ENCODE measurements around the gene PRKCZ. TPM values are rescaled to one million over a fixed set of nuclear protein-coding genes. Genes with fewer than 3 reads are reported as not detected.
A peak's percentile ranks its signal among the peaks of the same experiment; 100 is the strongest.

The PRKCZ gene
- polyA plus RNA-seq, 3 donors = 29.5 to 36.9 (median 34.5) TPM

DNA sequence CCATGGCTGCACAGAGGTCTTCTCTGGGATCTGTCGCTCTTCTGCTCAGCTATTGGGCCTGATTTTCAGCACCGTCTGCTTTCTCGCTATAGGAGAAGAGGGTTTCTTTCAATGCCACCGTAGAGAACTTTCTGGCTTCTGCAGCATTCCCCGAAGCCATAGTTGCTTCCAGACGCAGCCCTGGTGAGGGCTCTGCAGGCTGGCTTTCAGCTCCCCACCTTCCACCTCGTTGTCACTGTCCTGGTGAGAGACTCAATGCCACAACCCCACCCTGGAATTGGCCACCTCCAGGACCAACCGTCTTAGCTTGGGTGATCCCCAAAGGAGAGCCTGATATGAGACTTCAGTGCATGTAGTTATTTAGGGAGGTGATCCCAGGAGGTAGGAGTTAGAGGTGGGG lies 12.0 kb upstream of the PRKCZ start:
- DNase-seq (ENCODE audit: extremely low read depth in 1 of 11, low read depth in 9 of 11, low spot score in 4 of 11) = no peak

- no peak for DNase-seq (ENCODE audit: extremely low read depth in 1 of 11, low read depth in 9 of 11, low spot score in 4 of 11)
These were observed 11.0 kb upstream of the PRKCZ start for GRCh38 chr1:2039251-2039650.

DNA sequence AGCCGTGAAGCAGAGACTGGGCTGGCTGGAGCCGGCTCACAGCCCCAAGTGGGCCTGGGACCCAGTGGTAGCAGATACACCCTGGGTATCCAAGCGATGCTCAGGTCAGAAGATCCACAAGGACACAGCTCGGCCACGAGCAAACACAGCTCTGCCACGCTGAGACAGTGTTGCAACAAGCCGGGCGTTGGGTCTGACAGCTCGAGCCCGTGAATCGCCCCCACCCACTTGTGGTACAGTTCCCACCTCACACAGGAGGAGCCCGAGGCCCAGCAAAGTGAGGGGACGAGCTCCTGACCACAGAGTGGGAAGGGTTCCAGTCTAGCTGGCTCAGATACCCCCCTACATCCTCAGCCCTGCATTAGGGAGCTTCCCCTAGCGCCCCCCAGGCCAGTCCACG lies 8.9 kb upstream of the PRKCZ start:
- DNase-seq (ENCODE audit: extremely low read depth in 1 of 11, low read depth in 9 of 11, low spot score in 4 of 11) = no peak

DNA sequence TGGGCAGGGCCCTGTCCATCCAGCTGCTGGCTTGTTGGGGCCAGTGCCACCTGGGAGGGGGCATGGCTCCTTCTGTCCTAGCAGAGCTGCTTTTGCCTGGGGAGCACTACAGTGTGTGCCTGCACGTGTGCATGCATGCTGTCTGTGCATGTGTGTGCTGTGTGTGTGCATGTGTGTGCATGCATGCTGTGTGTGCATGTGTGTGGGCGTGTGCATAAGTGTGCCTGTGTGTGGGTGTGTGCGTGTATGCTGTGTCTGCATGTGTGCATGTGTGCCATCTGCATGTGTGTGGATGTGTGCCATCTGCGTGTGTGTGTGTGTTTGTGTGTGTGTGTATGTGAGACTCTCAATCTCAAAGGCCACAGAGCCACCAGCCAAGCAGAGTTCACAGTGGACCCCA lies 8.3 kb upstream of the PRKCZ start:
- no peak for DNase-seq (ENCODE audit: extremely low read depth in 1 of 11, low read depth in 9 of 11, low spot score in 4 of 11)

- no peak for DNase-seq (ENCODE audit: extremely low read depth in 1 of 11, low read depth in 9 of 11, low spot score in 4 of 11)
These were observed 7.1 kb upstream of the PRKCZ start for GRCh38 chr1:2042830-2043773.

- DNase-seq (ENCODE audit: extremely low read depth in 1 of 11, low read depth in 9 of 11, low spot score in 4 of 11) = no peak
These were observed 6.3 kb upstream of the PRKCZ start for GRCh38 chr1:2043886-2044285.

- peak in 2 of 11 donors; percentile 56 to 60 for DNase-seq (ENCODE audit: extremely low read depth in 1 of 11, low read depth in 9 of 11, low spot score in 4 of 11)
These were observed 5.5 kb upstream of the PRKCZ start for GRCh38 chr1:2044510-2045319.

GRCh38 chr1:2045468-2046173 lies 4.6 kb upstream of the PRKCZ start:
- DNase-seq (ENCODE audit: extremely low read depth in 1 of 11, low read depth in 9 of 11, low spot score in 4 of 11) = no peak

GRCh38 chr1:2046174-2046917 lies 3.9 kb upstream of the PRKCZ start:
- DNase-seq (ENCODE audit: extremely low read depth in 1 of 11, low read depth in 9 of 11, low spot score in 4 of 11) = no peak

GRCh38 chr1:2046953-2047748 lies 3.1 kb upstream of the PRKCZ start:
- DNase-seq (ENCODE audit: extremely low read depth in 1 of 11, low read depth in 9 of 11, low spot score in 4 of 11) = no peak

GRCh38 chr1:2047749-2048729 lies 2.2 kb upstream of the PRKCZ start:
- DNase-seq (ENCODE audit: extremely low read depth in 1 of 11, low read depth in 9 of 11, low spot score in 4 of 11) = no peak

DNA sequence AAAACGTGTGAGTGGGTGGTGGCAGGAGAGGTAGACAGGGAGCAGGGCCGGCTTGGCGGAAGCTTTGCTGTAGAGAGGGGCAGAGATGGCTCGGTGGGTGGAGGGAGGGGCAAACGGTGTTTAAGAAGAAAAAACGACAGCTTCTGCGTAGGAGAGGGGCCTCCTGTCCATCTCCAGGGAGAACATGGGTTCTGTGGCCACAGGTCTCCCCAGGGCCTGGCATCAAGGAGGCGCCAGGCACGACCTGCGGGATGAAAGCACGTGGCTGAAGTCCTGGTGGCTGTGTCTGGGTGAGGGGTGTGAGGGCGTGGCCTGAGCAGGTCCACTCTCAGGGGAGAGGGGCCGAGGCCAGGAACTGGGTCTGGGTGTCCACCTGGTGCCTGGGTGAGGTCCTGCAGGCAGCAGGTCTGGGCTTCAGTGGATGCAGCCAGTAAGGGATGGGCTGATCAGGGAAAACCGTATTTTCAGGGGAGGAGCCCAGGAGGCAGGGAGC lies 940 bp upstream of the PRKCZ start:
- no peak for DNase-seq (ENCODE audit: extremely low read depth in 1 of 11, low read depth in 9 of 11, low spot score in 4 of 11)

GRCh38 chr1:2050461-2050792 lies 216 bp downstream of the PRKCZ start:
- DNase-seq (ENCODE audit: extremely low read depth in 1 of 11, low read depth in 9 of 11, low spot score in 4 of 11) = no peak

GRCh38 chr1:2050793-2051682 lies 827 bp downstream of the PRKCZ start:
- no peak for DNase-seq (ENCODE audit: extremely low read depth in 1 of 11, low read depth in 9 of 11, low spot score in 4 of 11)

DNA sequence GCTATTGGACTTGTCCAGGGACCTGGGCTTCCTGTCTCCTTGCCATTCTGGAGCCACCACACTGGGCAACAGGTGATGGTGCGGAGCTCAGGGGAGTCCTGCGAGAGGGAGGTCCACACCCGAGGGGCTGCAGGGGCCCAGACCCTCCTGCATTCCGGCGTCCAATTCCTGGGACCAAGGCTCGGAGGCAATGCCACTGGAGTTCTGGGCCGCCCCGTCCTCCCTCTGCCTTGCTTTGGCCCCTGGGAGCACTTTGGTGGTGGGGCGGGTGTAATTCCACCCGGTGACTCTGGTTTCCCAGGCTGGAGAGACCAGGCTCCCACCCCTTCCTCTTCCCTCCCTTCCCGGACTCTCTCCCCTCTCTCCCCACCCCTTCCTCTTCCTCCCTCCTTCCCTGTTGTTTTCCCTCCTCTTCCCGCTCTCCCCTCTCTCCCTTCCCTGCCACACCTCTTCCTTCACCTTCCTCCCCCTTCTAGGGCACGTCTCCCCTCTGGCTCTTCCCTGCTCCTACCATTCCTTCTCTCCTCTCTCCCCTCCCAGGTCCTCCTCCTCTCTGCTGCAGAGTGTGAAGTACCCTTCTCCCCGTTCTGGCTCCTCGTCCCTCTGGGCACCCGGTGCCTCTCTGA lies 2.0 kb downstream of the PRKCZ start:
- no peak for DNase-seq (ENCODE audit: extremely low read depth in 1 of 11, low read depth in 9 of 11, low spot score in 4 of 11)

GRCh38 chr1:2052756-2053155 lies 2.5 kb downstream of the PRKCZ start:
- no peak for DNase-seq (ENCODE audit: extremely low read depth in 1 of 11, low read depth in 9 of 11, low spot score in 4 of 11)
